Measurements from ENCODE around the gene MLPH.
"Not testable (repeated sequence)": the region's sequence is repeated elsewhere in the genome, so short reads cannot be mapped to it uniquely, and the experiment has no call there.

DNA sequence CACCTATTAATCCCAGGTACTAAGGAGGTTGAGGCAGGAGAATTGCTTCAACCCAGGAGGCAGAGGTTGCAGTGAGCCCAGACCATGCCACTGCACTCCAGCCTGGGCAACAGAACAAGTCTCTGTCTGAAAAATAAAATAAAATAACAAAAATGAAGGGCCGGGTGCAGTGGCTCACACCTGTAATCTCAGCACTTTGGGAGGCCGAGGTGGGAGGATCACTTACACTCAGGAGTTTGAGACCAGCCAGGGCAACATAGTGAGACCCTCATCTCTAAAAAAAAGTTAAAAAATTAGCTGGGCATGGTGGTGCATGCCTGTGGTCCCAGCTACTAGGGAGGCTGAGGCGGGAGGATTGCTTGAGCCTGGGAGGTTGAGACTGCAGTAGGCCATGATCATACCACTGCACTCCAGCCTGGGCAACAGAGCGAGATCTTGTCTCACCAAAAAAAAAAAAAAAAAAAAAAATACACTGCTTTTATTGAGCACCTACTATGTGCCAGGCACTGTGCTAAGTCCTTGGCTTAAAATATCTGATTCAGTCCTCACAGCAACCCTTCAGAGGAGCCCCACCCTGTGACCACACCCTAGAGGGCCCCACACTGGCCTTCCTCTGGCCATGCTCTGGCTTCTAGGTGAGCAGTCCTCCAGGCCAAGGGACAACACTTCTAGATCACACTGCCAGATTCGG is 108.9 kb downstream of the MLPH start:
- TF ChIP-seq, protein P1, sequence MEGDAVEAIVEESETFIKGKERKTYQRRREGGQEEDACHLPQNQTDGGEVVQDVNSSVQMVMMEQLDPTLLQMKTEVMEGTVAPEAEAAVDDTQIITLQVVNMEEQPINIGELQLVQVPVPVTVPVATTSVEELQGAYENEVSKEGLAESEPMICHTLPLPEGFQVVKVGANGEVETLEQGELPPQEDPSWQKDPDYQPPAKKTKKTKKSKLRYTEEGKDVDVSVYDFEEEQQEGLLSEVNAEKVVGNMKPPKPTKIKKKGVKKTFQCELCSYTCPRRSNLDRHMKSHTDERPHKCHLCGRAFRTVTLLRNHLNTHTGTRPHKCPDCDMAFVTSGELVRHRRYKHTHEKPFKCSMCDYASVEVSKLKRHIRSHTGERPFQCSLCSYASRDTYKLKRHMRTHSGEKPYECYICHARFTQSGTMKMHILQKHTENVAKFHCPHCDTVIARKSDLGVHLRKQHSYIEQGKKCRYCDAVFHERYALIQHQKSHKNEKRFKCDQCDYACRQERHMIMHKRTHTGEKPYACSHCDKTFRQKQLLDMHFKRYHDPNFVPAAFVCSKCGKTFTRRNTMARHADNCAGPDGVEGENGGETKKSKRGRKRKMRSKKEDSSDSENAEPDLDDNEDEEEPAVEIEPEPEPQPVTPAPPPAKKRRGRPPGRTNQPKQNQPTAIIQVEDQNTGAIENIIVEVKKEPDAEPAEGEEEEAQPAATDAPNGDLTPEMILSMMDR (IDR thresholded peaks at IDR 0.05): not testable (repeated sequence)
- not testable (repeated sequence) for TF ChIP-seq POLR2AphosphoS5, EP300, POLR2A (IDR thresholded peaks at IDR 0.05)
